ENCODE results near the gene SLC5A10. TPM values are rescaled to one million over a fixed set of nuclear protein-coding genes. Genes with fewer than 3 reads are reported as not detected.
"Not testable (repeated sequence)": the region's sequence is repeated elsewhere in the genome, so short reads cannot be mapped to it uniquely, and the experiment has no call there.

The SLC5A10 gene
- total RNA-seq, 4 donors from 2014 or later = not detected

- H3K4me3 ChIP-seq; H3K4me1 ChIP-seq; H3K9me3 ChIP-seq; H3K36me3 ChIP-seq; intact Hi-C loops (cut with DNase I; ENCODE audit: low total_unique reads); DNase-seq; H3K27ac ChIP-seq; H3K27me3 ChIP-seq: not testable (repeated sequence)
Measured at GRCh38 chr17:19070318-19071168, 118.6 kb downstream of the SLC5A10 start.

Small RNAs within 50 kb of the gene (small RNA-seq; reads per million reads assigned to genes)
- gene AC090286.3 = not detected
- not detected for gene RF00324

Other genes with a start within 250 kb of the SLC5A10 start
- under 1 TPM in 1 of 4 donors, not detected in 3; 0.07 TPM for gene FBXW10, start 208.1 kb upstream of the SLC5A10 start, total RNA-seq
- 10 to 100 TPM; 24.8 to 74.2 (median 51.6) TPM for gene TVP23B, start 171.0 kb upstream of the SLC5A10 start, total RNA-seq
- 10 to 100 TPM; 18.2 to 65.9 (median 39.2) TPM for gene PRPSAP2, start 94.0 kb upstream of the SLC5A10 start, total RNA-seq
- 10 to 100 TPM in 1 of 4 donors, 1 to 10 TPM in 3; 1.0 to 10.7 (median 1.8) TPM for gene FAM83G, start 52.6 kb downstream of the SLC5A10 start, total RNA-seq
- gene GRAP, start 94.8 kb downstream of the SLC5A10 start, total RNA-seq = 10 to 100 TPM in 2 of 4 donors, 1 to 10 TPM in 2; 8.3 to 21.2 (median 13.5) TPM
- gene GRAPL, start 175.4 kb downstream of the SLC5A10 start, total RNA-seq = 1 to 10 TPM in 2 of 4 donors, not detected in 2; 8.5 to 9.5 TPM